Measurements from ENCODE around the gene BCL6. TPM values are rescaled to one million over a fixed set of nuclear protein-coding genes. Genes with fewer than 3 reads are reported as not detected.

The BCL6 gene
- total and polyA plus RNA-seq, 7 donors, result 4.9 to 233 (median 51.4) TPM

DNA sequence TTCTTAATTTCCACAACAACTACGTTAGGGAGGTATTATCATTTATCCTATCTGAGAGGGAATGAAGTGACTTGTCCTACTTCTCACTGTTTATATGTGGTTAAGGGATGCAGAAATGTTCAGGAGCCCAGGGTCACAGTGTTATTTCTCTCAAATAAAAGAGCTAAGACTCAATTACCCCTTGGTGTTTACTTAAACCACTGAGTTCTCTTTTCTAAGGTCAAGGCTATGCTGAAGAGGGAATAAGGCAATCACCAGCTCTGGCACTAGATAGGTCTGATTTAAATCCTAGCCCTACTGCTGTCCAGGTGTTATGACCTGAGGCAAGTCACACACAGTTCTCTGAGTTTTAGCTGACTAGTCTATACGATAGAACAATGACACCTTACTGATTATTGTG is 35.7 kb upstream of the BCL6 start:
- H3K9me3 ChIP-seq, result no peaks in the 10 kb centered on the region
- H3K27me3 ChIP-seq, result no peaks in the 10 kb centered on the region
- peaks cover 0 to 13% (median 6%) of the 10 kb centered on the region in 4 donors for H3K4me1 ChIP-seq
- 75 to 84% methylated on average over 2 of the region's 2 CpGs for WGBS, 2 donors
- TF ChIP-seq POLR2A (IDR thresholded peaks at IDR 0.05) (no peak), EP300 (IDR thresholded peaks at IDR 0.05) (no peak), POLR2AphosphoS5 (IDR thresholded peaks at IDR 0.05) (no peak)
- TF ChIP-seq, protein P1, sequence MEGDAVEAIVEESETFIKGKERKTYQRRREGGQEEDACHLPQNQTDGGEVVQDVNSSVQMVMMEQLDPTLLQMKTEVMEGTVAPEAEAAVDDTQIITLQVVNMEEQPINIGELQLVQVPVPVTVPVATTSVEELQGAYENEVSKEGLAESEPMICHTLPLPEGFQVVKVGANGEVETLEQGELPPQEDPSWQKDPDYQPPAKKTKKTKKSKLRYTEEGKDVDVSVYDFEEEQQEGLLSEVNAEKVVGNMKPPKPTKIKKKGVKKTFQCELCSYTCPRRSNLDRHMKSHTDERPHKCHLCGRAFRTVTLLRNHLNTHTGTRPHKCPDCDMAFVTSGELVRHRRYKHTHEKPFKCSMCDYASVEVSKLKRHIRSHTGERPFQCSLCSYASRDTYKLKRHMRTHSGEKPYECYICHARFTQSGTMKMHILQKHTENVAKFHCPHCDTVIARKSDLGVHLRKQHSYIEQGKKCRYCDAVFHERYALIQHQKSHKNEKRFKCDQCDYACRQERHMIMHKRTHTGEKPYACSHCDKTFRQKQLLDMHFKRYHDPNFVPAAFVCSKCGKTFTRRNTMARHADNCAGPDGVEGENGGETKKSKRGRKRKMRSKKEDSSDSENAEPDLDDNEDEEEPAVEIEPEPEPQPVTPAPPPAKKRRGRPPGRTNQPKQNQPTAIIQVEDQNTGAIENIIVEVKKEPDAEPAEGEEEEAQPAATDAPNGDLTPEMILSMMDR (IDR thresholded peaks at IDR 0.05), result no peak
- intact Hi-C loops (cut with DNase I), result loop anchor here (10.0 kb wide), 1 partner anchor 134 kb away; no protein-coding TSS in a partner anchor
- no peak overlapping the region for H3K27ac ChIP-seq
- no peaks in the 10 kb centered on the region for H3K36me3 ChIP-seq
- H3K4me3 ChIP-seq, result no peak overlapping the region
- no peak for DNase-seq

DNA sequence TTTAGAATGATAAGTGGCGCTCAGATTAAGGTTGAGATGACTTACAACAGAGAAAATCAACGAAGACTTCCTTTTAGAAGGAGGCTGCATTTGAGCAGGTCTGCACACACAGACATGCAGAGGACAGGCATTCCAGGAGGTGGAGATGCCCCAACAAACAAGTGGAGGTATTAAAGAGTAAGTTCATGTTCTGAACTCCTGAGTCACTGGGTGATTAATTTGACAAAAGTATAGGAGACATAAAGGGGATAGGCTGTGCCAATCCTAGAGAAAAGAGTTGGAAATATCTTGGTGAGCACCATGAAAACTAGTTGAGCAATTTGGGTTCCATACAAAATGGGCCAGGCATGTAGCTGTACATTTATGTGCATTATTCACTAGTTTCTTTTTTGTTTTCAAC is 33.5 kb upstream of the BCL6 start:
- 94 to 96% methylated on average over 2 of the region's 2 CpGs for WGBS, 2 donors
- intact Hi-C loops (cut with DNase I), result no loop called here
- H3K4me3 ChIP-seq, result no peak overlapping the region
- H3K36me3 ChIP-seq, result no peaks in the 10 kb centered on the region
- H3K9me3 ChIP-seq, result no peaks in the 10 kb centered on the region
- TF ChIP-seq EP300 (IDR thresholded peaks at IDR 0.05) (no peak), POLR2A (IDR thresholded peaks at IDR 0.05) (no peak), POLR2AphosphoS5 (IDR thresholded peaks at IDR 0.05) (no peak)
- H3K27ac ChIP-seq, result no peak overlapping the region
- H3K27me3 ChIP-seq, result no peaks in the 10 kb centered on the region
- H3K4me1 ChIP-seq, result peaks cover 0 to 10% (median 6%) of the 10 kb centered on the region in 4 donors
- no peak for DNase-seq

DNA sequence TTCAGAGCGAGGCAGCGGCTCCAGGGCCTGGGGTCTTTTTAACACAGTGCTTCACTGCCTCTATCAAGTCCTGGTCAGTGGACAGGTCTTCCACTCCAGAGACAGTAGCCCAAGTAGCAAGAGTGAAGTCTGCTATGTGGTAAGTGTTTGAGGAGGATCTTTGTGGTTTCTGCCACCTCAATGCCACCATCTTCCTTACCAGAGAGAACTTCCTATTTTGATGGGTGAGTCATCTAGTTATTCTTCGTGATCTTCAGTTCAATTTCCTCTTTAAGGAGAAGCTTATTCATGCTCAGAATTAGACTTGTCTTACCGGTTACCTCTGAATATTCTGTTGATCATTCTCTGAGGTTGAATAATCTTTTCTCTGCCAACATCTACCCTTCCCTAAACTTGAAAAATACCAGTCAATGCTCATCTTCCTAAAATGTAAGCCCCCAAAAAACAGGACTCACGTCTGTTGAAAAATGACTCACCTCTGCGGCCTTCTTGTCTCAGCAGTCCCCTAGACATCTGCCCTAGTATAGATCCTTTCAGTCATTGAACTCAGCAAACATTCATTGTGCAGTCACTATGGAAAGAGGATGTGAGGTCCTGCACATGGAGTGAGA is 32.2 kb upstream of the BCL6 start:
- Histone ChIP-seq H3K27me3 (no peaks in the 10 kb centered on the region), H3K4me3 (no peak overlapping the region), H3K36me3 (no peaks in the 10 kb centered on the region), H3K27ac (no peak overlapping the region), H3K9me3 (no peaks in the 10 kb centered on the region), H3K4me1 (no peaks in the 10 kb centered on the region)
- TF ChIP-seq EP300 (IDR thresholded peaks at IDR 0.05), result no peak
- TF ChIP-seq POLR2AphosphoS5 (IDR thresholded peaks at IDR 0.05), result no peak
- TF ChIP-seq, protein P1 (IDR thresholded peaks at IDR 0.05), result no peak
- no peak for TF ChIP-seq POLR2A (IDR thresholded peaks at IDR 0.05)
- intact Hi-C loops (cut with DNase I), result no loop called here
- 56 to 75% methylated on average over 6 of the region's 6 CpGs for WGBS, 2 donors
- DNase-seq, result no peak

DNA sequence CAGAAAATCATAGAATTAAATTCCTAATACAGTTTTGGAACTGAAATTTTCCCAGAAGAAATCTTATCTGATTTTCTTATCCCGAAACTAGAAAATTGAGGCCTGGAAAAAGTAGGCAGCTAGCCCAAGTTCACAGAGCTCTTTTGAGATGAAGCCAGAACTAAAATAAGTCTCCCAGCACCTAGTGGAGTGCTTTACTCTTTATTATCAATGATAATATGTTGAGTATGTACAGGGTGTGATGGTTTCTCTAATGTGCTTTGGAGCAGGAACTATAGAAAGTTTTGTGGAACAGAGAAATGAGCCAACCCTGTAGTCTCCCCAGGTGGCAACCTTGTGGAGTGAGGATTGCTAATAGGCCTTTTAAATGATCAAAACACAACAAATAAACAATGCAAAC is 30.3 kb upstream of the BCL6 start:
- H3K9me3 ChIP-seq, result no peaks in the 10 kb centered on the region
- H3K4me3 ChIP-seq, result no peak overlapping the region
- no peaks in the 10 kb centered on the region for H3K4me1 ChIP-seq
- WGBS, 2 donors, result 96 to 97% methylated on average over 1 of the region's 1 CpG
- no peaks in the 10 kb centered on the region for H3K36me3 ChIP-seq
- DNase-seq, result no peak
- no peaks in the 10 kb centered on the region for H3K27me3 ChIP-seq
- intact Hi-C loops (cut with DNase I), result no loop called here
- no peak overlapping the region for H3K27ac ChIP-seq
- no peak for TF ChIP-seq EP300 (IDR thresholded peaks at IDR 0.05)

DNA sequence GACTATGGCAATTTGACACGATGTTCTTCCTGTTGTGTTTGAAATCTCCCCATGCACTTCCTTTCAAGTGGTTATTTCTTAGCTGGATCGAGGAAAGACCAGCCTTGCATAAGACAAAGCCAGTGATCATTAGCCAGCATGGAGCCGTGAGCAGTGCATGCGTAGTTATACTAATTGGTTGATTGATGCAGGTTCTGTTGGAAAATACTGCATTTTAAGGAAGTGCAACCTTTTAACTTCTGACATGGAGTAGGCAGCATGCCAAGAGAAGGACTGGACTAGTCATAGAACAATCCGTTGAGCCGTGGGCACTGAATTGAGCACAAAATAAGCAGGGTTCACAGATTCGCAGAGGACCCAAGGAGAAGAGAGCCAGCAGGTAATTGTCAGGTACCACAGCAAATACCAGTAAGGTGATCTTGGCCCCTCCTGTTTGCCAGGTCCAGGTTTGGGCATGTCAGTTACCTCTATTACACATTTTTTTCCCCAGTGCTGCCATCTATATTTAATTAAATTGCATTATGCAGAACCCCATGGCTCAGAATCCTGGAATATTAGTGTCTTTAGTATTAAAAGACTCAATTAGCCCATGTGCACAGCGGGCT is 29.0 kb upstream of the BCL6 start:
- Histone ChIP-seq H3K4me1 (peaks cover 0 to 6% (median 0%) of the 10 kb centered on the region in 4 donors), H3K27me3 (no peaks in the 10 kb centered on the region), H3K4me3 (no peak overlapping the region), H3K9me3 (no peaks in the 10 kb centered on the region), H3K27ac (no peak overlapping the region), H3K36me3 (no peaks in the 10 kb centered on the region)
- DNase-seq, result no peak
- peak in 1 of 4 donors; percentile 16 for TF ChIP-seq POLR2AphosphoS5 (IDR thresholded peaks at IDR 0.05)
- TF ChIP-seq, protein P1 (IDR thresholded peaks at IDR 0.05), result no peak
- WGBS, 2 donors, result 76 to 91% methylated on average over 8 of the region's 8 CpGs
- intact Hi-C loops (cut with DNase I), result no loop called here

Data from sigmoid colon (tissue), 7 donors.